ENCODE measurements around the gene H2BK1. TPM values are rescaled to one million over a fixed set of nuclear protein-coding genes. Genes with fewer than 3 reads are reported as not detected.

H2BK1 gene
- total RNA-seq, 1 donor from 2014 or later = not detected

- TF ChIP-seq CTCF (IDR thresholded peaks at IDR 0.05; ENCODE audit: unreplicated experiment) = no peak
- Mint-ChIP-seq H3K27ac (peak overlapping the region; percentile 38), H3K4me1 (ENCODE audit: low read depth) (peaks cover 23% of the 10 kb centered on the region), H3K9me3 (ENCODE audit: low read depth) (no peaks in the 10 kb centered on the region), H3K36me3 (ENCODE audit: insufficient read depth) (no peaks in the 10 kb centered on the region), H3K27me3 (peaks cover 51% of the 10 kb centered on the region), H3K4me3 (ENCODE audit: low read depth) (peak overlapping the region; percentile 47)
- no peak for DNase-seq (ENCODE audit: low spot score, unreplicated experiment)
Measured at GRCh38 chr7:151254316-151254715, 44.0 kb upstream of the H2BK1 start.

GRCh38 chr7:151252961-151253711, 42.8 kb upstream of the H2BK1 start:
- peaks cover 44% of the 10 kb centered on the region for H3K27me3 Mint-ChIP-seq
- H3K36me3 Mint-ChIP-seq (ENCODE audit: insufficient read depth) = no peaks in the 10 kb centered on the region
- H3K4me3 Mint-ChIP-seq (ENCODE audit: low read depth) = peak overlapping the region; percentile 82
- peak overlapping the region; percentile 96 for H3K27ac Mint-ChIP-seq
- H3K9me3 Mint-ChIP-seq (ENCODE audit: low read depth) = no peaks in the 10 kb centered on the region
- peaks cover 28% of the 10 kb centered on the region for H3K4me1 Mint-ChIP-seq (ENCODE audit: low read depth)
- DNase-seq (ENCODE audit: low spot score, unreplicated experiment) = no peak
- no peak for TF ChIP-seq CTCF (IDR thresholded peaks at IDR 0.05; ENCODE audit: unreplicated experiment)

GRCh38 chr7:151252561-151252835, 42.2 kb upstream of the H2BK1 start:
- peaks cover 31% of the 10 kb centered on the region for H3K4me1 Mint-ChIP-seq (ENCODE audit: low read depth)
- peak overlapping the region; percentile 82 for H3K4me3 Mint-ChIP-seq (ENCODE audit: low read depth)
- TF ChIP-seq CTCF (IDR thresholded peaks at IDR 0.05; ENCODE audit: unreplicated experiment) = no peak
- H3K27me3 Mint-ChIP-seq = peaks cover 38% of the 10 kb centered on the region
- no peaks in the 10 kb centered on the region for H3K9me3 Mint-ChIP-seq (ENCODE audit: low read depth)
- no peak for DNase-seq (ENCODE audit: low spot score, unreplicated experiment)
- H3K36me3 Mint-ChIP-seq (ENCODE audit: insufficient read depth) = no peaks in the 10 kb centered on the region
- H3K27ac Mint-ChIP-seq = peak overlapping the region; percentile 96

- peaks cover 34% of the 10 kb centered on the region for H3K27me3 Mint-ChIP-seq
- no peaks in the 10 kb centered on the region for H3K9me3 Mint-ChIP-seq (ENCODE audit: low read depth)
- no peak for TF ChIP-seq CTCF (IDR thresholded peaks at IDR 0.05; ENCODE audit: unreplicated experiment)
- H3K36me3 Mint-ChIP-seq (ENCODE audit: insufficient read depth) = no peaks in the 10 kb centered on the region
- peak; percentile 61 for DNase-seq (ENCODE audit: low spot score, unreplicated experiment)
- peaks cover 34% of the 10 kb centered on the region for H3K4me1 Mint-ChIP-seq (ENCODE audit: low read depth)
- peak overlapping the region; percentile 82 for H3K4me3 Mint-ChIP-seq (ENCODE audit: low read depth)
- H3K27ac Mint-ChIP-seq = peak overlapping the region; percentile 96
Measured at GRCh38 chr7:151251689-151252560, 41.6 kb upstream of the H2BK1 start.

GRCh38 chr7:151251328-151251688, 41.0 kb upstream of the H2BK1 start:
- Mint-ChIP-seq H3K27me3 (peaks cover 32% of the 10 kb centered on the region), H3K27ac (peak overlapping the region; percentile 90), H3K36me3 (ENCODE audit: insufficient read depth) (no peaks in the 10 kb centered on the region), H3K9me3 (ENCODE audit: low read depth) (no peaks in the 10 kb centered on the region), H3K4me3 (ENCODE audit: low read depth) (peak overlapping the region; percentile 75), H3K4me1 (ENCODE audit: low read depth) (peaks cover 35% of the 10 kb centered on the region)
- no peak for TF ChIP-seq CTCF (IDR thresholded peaks at IDR 0.05; ENCODE audit: unreplicated experiment)
- DNase-seq (ENCODE audit: low spot score, unreplicated experiment) = no peak

Measured in progenitor cell of endocrine pancreas (in vitro differentiated cells).